H1 (cell line): ENCODE results near the gene NANOS2. TPM values are rescaled to one million over a fixed set of nuclear protein-coding genes. Genes with fewer than 3 reads are reported as not detected.

Experiments
- CTCF ChIA-PET: fragments of 300-600 bp; sonication (Branson Sonifier 250); formaldehyde crosslinking; loops from one replicate; lab custom pipeline; 2021; ENCODE audit not compliant: partially characterized antibody; lab: Charles Lee
- POLR2A ChIA-PET: fragments of 300-600 bp; sonication (Branson Sonifier 250); formaldehyde crosslinking; loops from one replicate; lab custom pipeline; 2021; ENCODE audit warnings: inconsistent platforms; ENCODE audit not compliant: partially characterized antibody; lab: Charles Lee
- DNase-seq, 2 experiments: peaks; one replicate each; pipeline versions ENCODE4 v3.0.0 to v3.0.0-alpha.2; 2010 to 2022; ENCODE audit warnings: low spot score in 2 of 2, low read depth in 1 of 2, mixed read lengths in 1 of 2
- FAIRE-seq: peaks from 2 replicates; lab custom pipeline; 2011; peaks lifted over from hg19 to GRCh38; lab: Jason Lieb, UNC
- H2AFZ ChIP-seq: 2 replicates; pipeline ENCODE4 v1.8.1; 2012; ENCODE audit warnings: low read length, inconsistent platforms
- H2AK5ac ChIP-seq: 2 replicates; pipeline ENCODE4 v1.6.1; 2013; ENCODE audit warnings: low read depth, low read length
- H2BK120ac ChIP-seq: replicated peaks from 2 replicates; pipeline ENCODE3; 2013; ENCODE audit warnings: low read depth, low read length, inconsistent platforms
- H2BK12ac ChIP-seq: 2 replicates; pipeline ENCODE4 v1.6.1; 2013; ENCODE audit warnings: low read depth, low read length
- H2BK15ac ChIP-seq: 2 replicates; pipeline ENCODE4 v1.6.1; 2013; ENCODE audit warnings: low read length
- H2BK20ac ChIP-seq: 2 replicates; pipeline ENCODE4 v1.6.1; 2013; ENCODE audit warnings: low read length
- H2BK5ac ChIP-seq: 2 replicates; pipeline ENCODE4 v1.6.1; 2013; ENCODE audit warnings: low read depth, low read length
- H3K14ac ChIP-seq: 2 replicates; pipeline ENCODE4 v1.6.1; 2013; ENCODE audit warnings: inconsistent platforms; ENCODE audit not compliant: insufficient read length
- H3K18ac ChIP-seq: 2 replicates; pipeline ENCODE4 v1.6.1; 2013; ENCODE audit warnings: low read length; ENCODE audit errors: extremely low read depth
- H3K23ac ChIP-seq: 2 replicates; pipeline ENCODE4 v1.6.1; 2013; ENCODE audit warnings: inconsistent platforms; ENCODE audit not compliant: insufficient read length
- H3K23me2 ChIP-seq: 2 replicates; pipeline ENCODE4 v1.6.1; 2013; ENCODE audit warnings: low read depth, low read length
- H3K27ac ChIP-seq: 2 replicates; pipeline ENCODE4 v1.6.1; 2011; ENCODE audit warnings: low read depth, low read length, inconsistent platforms
- H3K27me3 ChIP-seq, 4 experiments: replicated peaks in 1 of 4; 1 replicate in 1 of 4; 2 replicates in 3 of 4; pipeline versions ENCODE4 v1.6.1 to v1.8.1; 2011 to 2013; ENCODE audit warnings: low read length in 3 of 4, mild to moderate bottlenecking in 3 of 4, inconsistent platforms in 2 of 4, mixed read lengths in 2 of 4, moderate library complexity in 1 of 4; ENCODE audit not compliant: control insufficient read depth in 3 of 4, insufficient read depth in 3 of 4; ENCODE audit errors: extremely low read depth in 1 of 4
- H3K36me3 ChIP-seq, 4 experiments: 2 replicates each; pipeline versions ENCODE4 v1.6.1 to v1.8.1; 2011 to 2013; ENCODE audit warnings: mild to moderate bottlenecking in 4 of 4, low read length in 3 of 4, moderate library complexity in 2 of 4, control low read depth in 1 of 4, inconsistent platforms in 1 of 4; ENCODE audit not compliant: insufficient read depth in 4 of 4, control insufficient read depth in 2 of 4
- H3K4ac ChIP-seq: replicated peaks from 2 replicates; pipeline ENCODE3; 2013; ENCODE audit warnings: low read length, low read depth, mixed read lengths, inconsistent platforms; ENCODE audit not compliant: insufficient read length
- H3K4me1 ChIP-seq, 4 experiments: replicated peaks in 1 of 4; 1 replicate in 1 of 4; 2 replicates in 3 of 4; pipeline versions ENCODE4 v1.6.1 to v1.8.1; 2011 to 2013; ENCODE audit warnings: low read length in 3 of 4, inconsistent platforms in 2 of 4, mixed read lengths in 1 of 4; ENCODE audit not compliant: insufficient read depth in 4 of 4, control insufficient read depth in 3 of 4
- H3K4me2 ChIP-seq, 2 experiments: 2 replicates each; pipeline versions ENCODE4 v1.6.1 to v1.8.1; 2011 to 2013; ENCODE audit warnings: low read depth in 2 of 2, low read length in 2 of 2, control low read depth in 1 of 2, inconsistent platforms in 1 of 2, mild to moderate bottlenecking in 1 of 2; ENCODE audit not compliant: insufficient read depth in 1 of 2
- H3K4me3 ChIP-seq, 4 experiments: fragments of 200-600, 300-600 bp in 1 of 4; sonication (generic), shearing (Covaris generic), sonication (Bioruptor Twin) in 1 of 4; 2 replicates each; pipeline versions ENCODE4 v1.5.1 to v1.8.1; 2011 to 2016; ENCODE audit warnings: low read length in 4 of 4, low read depth in 3 of 4, control low read depth in 2 of 4, inconsistent platforms in 2 of 4, mild to moderate bottlenecking in 2 of 4, mixed read lengths in 1 of 4, moderate library complexity in 1 of 4; ENCODE audit not compliant: insufficient read depth in 2 of 4; ENCODE audit errors: extremely low read depth in 1 of 4
- H3K56ac ChIP-seq: replicated peaks from 2 replicates; pipeline ENCODE3; 2013; ENCODE audit warnings: low read depth, mild to moderate bottlenecking, mixed read lengths, low read length, inconsistent platforms; ENCODE audit not compliant: insufficient read length
- H3K79me1 ChIP-seq: 2 replicates; pipeline ENCODE4 v1.6.1; 2013; ENCODE audit warnings: low read depth, low read length, control low read depth
- H3K79me2 ChIP-seq, 2 experiments: 2 replicates each; pipeline versions ENCODE4 v1.6.1 to v1.8.1; 2012 to 2013; ENCODE audit warnings: low read length in 2 of 2, mild to moderate bottlenecking in 2 of 2, inconsistent platforms in 1 of 2; ENCODE audit not compliant: insufficient read depth in 2 of 2, control insufficient read depth in 1 of 2
- H3K9ac ChIP-seq, 4 experiments: replicated peaks in 1 of 4; 1 replicate in 1 of 4; 2 replicates in 3 of 4; pipeline versions ENCODE4 v1.6.1 to v1.8.1; 2011 to 2013; ENCODE audit warnings: low read depth in 3 of 4, low read length in 3 of 4, control low read depth in 2 of 4, mild to moderate bottlenecking in 2 of 4, moderate library complexity in 2 of 4, inconsistent platforms in 1 of 4; ENCODE audit errors: extremely low read depth in 1 of 4
- H3K9me3 ChIP-seq, 2 experiments: 2 replicates each; pipeline versions ENCODE4 v1.6.1 to v1.8.1; 2012 to 2013; ENCODE audit warnings: mild to moderate bottlenecking in 2 of 2, moderate library complexity in 2 of 2, control low read depth in 1 of 2, inconsistent platforms in 1 of 2, low read depth in 1 of 2, low read length in 1 of 2, mixed read lengths in 1 of 2; ENCODE audit not compliant: insufficient read depth in 2 of 2
- H4K20me1 ChIP-seq, 2 experiments: replicated peaks in 1 of 2; 2 replicates each; pipeline versions ENCODE3 to v1.8.1; 2011 to 2013; ENCODE audit warnings: inconsistent platforms in 2 of 2, low read length in 2 of 2, mild to moderate bottlenecking in 1 of 2; ENCODE audit not compliant: insufficient read depth in 2 of 2, control insufficient read depth in 1 of 2
- H4K5ac ChIP-seq: 2 replicates; pipeline ENCODE4 v1.6.1; 2013; ENCODE audit warnings: low read length, low read depth, mixed read lengths, inconsistent platforms; ENCODE audit not compliant: insufficient read length
- H4K8ac ChIP-seq: 2 replicates; pipeline ENCODE4 v1.8.0; 2013; ENCODE audit warnings: mild to moderate bottlenecking, moderate library complexity, low read length, inconsistent platforms; ENCODE audit not compliant: insufficient read depth; ENCODE audit errors: extremely low read depth
- H4K91ac ChIP-seq: replicated peaks from 2 replicates; pipeline ENCODE3; 2013; ENCODE audit warnings: low read length, mixed read lengths, inconsistent platforms; ENCODE audit not compliant: insufficient read length
- KDM5A ChIP-seq: fragments of 200-600 bp; IDR thresholded peaks from 2 replicates; pipeline ENCODE4 v1.7.1; 2012; ENCODE audit warnings: mild to moderate bottlenecking, low read length, inconsistent platforms, mixed read lengths
- SIN3A ChIP-seq, 2 experiments: IDR thresholded peaks in 1 of 2; conservative IDR thresholded peaks in 1 of 2; 2 replicates each; pipeline ENCODE4 v1.6.1; 2011 to 2012; ENCODE audit warnings: low read length in 2 of 2, improper control_type of control experiment in 1 of 2, low read depth in 1 of 2, mild to moderate bottlenecking in 1 of 2
- WGBS, 2 experiments: shearing (Covaris generic) in 1 of 2; methylation state at CpG; one replicate each; pipeline versions ENCODE4 v1.1.6 to v1.1.7; 2013 to 2015; ENCODE audit warnings: low lambda C conversion rate in 2 of 2, mixed read lengths in 2 of 2, inconsistent platforms in 1 of 2, low coverage in 1 of 2, missing lambda C conversion rate in 1 of 2; ENCODE audit not compliant: insufficient replicate concordance in 2 of 2, insufficient coverage in 1 of 2, insufficient read length in 1 of 2; ENCODE audit errors: extremely low coverage in 1 of 2, missing lambda C conversion rate in 1 of 2; 5-methylcytosine and 5-hydroxymethylcytosine counted together
- polyA plus RNA-seq, 7 experiments: library from polyadenylated mRNA; depleted of rRNA in 3 of 7; stranded (reverse) in 5 of 7; unstranded in 2 of 7; fragments of >200 nt in 5 of 7; fragments of 200-250 nt in 2 of 7; gene quantifications; 1 replicate in 5 of 7; 2 replicates in 1 of 7; 4 replicates in 1 of 7; pipeline versions ENCODE4 v1.2.1 to v1.2.3, GENCODE V29; 2011 to 2013; ENCODE audit warnings: missing spikeins in 2 of 7, mixed read lengths in 2 of 7
- total RNA-seq: library from RNA; stranded (reverse); fragmentation: NEBNext Ultra II Directional; extraction: Animal tissue kit (Norgen Biotek cat#: 25700); gene quantifications from 2 replicates; pipeline ENCODE4 v1.2.1, GENCODE V29; 2021
- TF ChIP-seq, protein P1 (sequence below): IDR thresholded peaks from 2 replicates; pipeline ENCODE4 v1.6.1; 2011; ENCODE audit warnings: low read length, improper control_type of control experiment
- TF ChIP-seq, protein P2 (sequence below), 3 experiments: IDR thresholded peaks; 1 replicate in 2 of 3; 2 replicates in 1 of 3; pipeline versions ENCODE4 v1.5.1 to v1.6.1; 2011; ENCODE audit warnings: low read length in 3 of 3, mild to moderate bottlenecking in 3 of 3, inconsistent platforms in 2 of 3, low read depth in 1 of 3, moderate library complexity in 1 of 3; ENCODE audit not compliant: insufficient read depth in 1 of 3; ENCODE audit errors: control extremely low read depth in 1 of 3

NANOS2 gene
- total and polyA plus RNA-seq, 2 of the 8 experiments (the other 6 are each of a cell fraction or from before 2014, with no cell fraction given) = 0.20 TPM; not detected in 1

- Histone ChIP-seq H3K18ac (no peak overlapping the region), H3K56ac (no peak overlapping the region), H3K36me3 (peaks cover 0 to 9% (median 0%) of the 10 kb centered on the region in 4 experiments; a peak in 2 of 8 replicates), H2BK12ac (no peak overlapping the region), H2AFZ (no peak overlapping the region), H3K4ac (no peak overlapping the region), H4K8ac (no peak overlapping the region), H3K79me1 (no peaks in the 10 kb centered on the region)
- no peak for FAIRE-seq
- TF ChIP-seq, protein P1, sequence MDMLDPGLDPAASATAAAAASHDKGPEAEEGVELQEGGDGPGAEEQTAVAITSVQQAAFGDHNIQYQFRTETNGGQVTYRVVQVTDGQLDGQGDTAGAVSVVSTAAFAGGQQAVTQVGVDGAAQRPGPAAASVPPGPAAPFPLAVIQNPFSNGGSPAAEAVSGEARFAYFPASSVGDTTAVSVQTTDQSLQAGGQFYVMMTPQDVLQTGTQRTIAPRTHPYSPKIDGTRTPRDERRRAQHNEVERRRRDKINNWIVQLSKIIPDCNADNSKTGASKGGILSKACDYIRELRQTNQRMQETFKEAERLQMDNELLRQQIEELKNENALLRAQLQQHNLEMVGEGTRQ = no peak
- TF ChIP-seq, protein P2, sequence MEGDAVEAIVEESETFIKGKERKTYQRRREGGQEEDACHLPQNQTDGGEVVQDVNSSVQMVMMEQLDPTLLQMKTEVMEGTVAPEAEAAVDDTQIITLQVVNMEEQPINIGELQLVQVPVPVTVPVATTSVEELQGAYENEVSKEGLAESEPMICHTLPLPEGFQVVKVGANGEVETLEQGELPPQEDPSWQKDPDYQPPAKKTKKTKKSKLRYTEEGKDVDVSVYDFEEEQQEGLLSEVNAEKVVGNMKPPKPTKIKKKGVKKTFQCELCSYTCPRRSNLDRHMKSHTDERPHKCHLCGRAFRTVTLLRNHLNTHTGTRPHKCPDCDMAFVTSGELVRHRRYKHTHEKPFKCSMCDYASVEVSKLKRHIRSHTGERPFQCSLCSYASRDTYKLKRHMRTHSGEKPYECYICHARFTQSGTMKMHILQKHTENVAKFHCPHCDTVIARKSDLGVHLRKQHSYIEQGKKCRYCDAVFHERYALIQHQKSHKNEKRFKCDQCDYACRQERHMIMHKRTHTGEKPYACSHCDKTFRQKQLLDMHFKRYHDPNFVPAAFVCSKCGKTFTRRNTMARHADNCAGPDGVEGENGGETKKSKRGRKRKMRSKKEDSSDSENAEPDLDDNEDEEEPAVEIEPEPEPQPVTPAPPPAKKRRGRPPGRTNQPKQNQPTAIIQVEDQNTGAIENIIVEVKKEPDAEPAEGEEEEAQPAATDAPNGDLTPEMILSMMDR (IDR thresholded peaks at IDR 0.05; ENCODE audit: control extremely low read depth in 1 of 3, insufficient read depth in 1 of 3, low read depth in 1 of 3, low read length in 3 of 3) = no peak
- TF ChIP-seq SIN3A (conservative IDR thresholded peaks at IDR 0.05 in 1 of 2, IDR thresholded peaks at IDR 0.05 in 1 of 2; ENCODE audit: low read depth in 1 of 2, low read length in 2 of 2) (no peak), KDM5A (no peak)
- TF ChIP-seq, all 59 proteins: peak for 0
- no peaks in the 10 kb centered on the region for H3K23me2 ChIP-seq
- H4K20me1 ChIP-seq = peaks cover 0 to 2% of the 10 kb centered on the region in 2 experiments
- POLR2A ChIA-PET = interaction anchor here (1.2 kb wide), 1 partner anchor 10 kb away, joined by 5 read pairs; no protein-coding TSS in a partner anchor
- H2BK5ac ChIP-seq = no peak overlapping the region
- H3K27ac ChIP-seq = no peak overlapping the region
- no peak overlapping the region for H2BK120ac ChIP-seq
- no peak overlapping the region for H4K91ac ChIP-seq
- no peaks in the 10 kb centered on the region for H3K9me3 ChIP-seq
- no peak overlapping the region for H2BK20ac ChIP-seq
- H3K4me1 ChIP-seq = peaks cover 0 to 3% (median 0%) of the 10 kb centered on the region in 4 experiments; a peak in 1 of 7 replicates
- H3K27me3 ChIP-seq = no peaks in the 10 kb centered on the region
- no peak overlapping the region for H2BK15ac ChIP-seq
- no peak overlapping the region for H3K23ac ChIP-seq
- CTCF ChIA-PET = interaction anchor here (0.7 to 0.9 kb wide), 2 partner anchors 14 to 137 kb away, joined by 3 read pairs; no protein-coding TSS in a partner anchor
- no peaks in the 10 kb centered on the region for H3K79me2 ChIP-seq
- H3K14ac ChIP-seq = no peak overlapping the region
- WGBS, 2 experiments = 93% methylated on average over 30 of the region's 67 CpGs; no CpG with 5 or more reads in 1 of the 2 experiments
- H3K4me3 ChIP-seq = no peak overlapping the region
- no peak overlapping the region for H4K5ac ChIP-seq
- H2AK5ac ChIP-seq = no peak overlapping the region
- H3K9ac ChIP-seq = no peak overlapping the region
- no peak for DNase-seq
- H3K4me2 ChIP-seq = no peak overlapping the region
These were observed 25.4 kb upstream of the NANOS2 start for GRCh38 chr19:45939792-45940514.
